Superior temporal gyrus (tissue), 1 donor: ENCODE data around the gene MTR.

Source experiments
- DNase-seq: peaks from one replicate; pipeline ENCODE4 v3.0.0-alpha.2; 2016; ENCODE audit errors: extremely low spot score

Gene MTR

DNA sequence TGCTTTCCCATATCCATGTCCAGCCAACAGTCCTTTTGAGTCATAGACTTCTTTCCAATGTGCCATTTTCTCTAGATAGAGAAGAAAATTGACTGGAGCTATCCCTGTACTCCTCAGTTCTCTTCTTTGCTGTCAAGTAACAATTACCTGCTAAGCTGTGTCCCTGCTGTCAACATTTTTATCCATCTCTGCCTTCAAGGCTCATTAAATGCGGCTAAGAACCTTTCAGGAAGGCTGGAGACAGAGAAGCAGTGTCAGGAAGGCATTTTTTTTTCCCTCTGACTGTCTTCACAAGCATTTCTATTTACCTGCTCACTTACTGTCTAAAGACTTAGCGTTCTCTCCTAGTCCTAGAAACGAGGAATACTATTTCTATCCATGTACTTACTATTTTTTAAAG lies 69.1 kb downstream of the MTR start:
- DNase-seq, result no peak

DNA sequence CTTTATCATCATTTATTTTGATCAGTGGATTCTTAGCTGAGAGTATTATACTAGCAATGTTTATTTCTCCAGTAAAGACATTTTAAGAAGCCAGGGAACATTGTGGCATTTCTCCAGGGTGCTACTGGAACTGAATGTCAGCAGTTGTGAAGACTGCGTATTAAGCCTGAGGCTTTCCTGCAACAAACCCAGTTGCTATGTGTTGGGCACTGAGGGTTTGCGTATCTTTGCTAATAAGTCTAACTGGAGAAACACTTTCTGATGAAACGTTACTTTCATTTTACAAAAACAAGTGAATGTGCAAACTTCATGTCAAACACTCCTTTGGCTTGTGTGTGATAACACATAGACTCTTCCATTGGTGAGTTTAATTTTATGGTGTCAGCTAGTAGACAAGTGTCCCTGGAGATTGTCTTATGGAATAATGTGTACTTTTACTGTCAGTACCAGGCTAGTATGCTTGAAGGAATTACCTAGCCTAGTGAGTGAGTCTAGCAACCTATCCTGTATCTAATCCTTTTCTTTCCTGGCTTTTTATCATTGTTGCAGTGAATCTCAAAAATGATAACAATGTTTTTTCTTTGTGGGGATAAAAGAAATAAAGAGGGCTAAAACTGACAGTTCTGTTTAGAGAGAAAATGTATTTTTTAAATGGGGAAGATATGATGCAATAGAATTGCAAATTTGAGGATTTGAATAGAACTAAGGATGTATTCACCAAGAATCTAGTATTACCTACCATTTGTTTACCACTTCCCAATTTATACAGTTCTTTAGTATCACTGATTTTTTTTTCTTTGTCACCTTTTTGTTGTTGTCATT lies 70.1 kb downstream of the MTR start:
- no peak for DNase-seq

DNA sequence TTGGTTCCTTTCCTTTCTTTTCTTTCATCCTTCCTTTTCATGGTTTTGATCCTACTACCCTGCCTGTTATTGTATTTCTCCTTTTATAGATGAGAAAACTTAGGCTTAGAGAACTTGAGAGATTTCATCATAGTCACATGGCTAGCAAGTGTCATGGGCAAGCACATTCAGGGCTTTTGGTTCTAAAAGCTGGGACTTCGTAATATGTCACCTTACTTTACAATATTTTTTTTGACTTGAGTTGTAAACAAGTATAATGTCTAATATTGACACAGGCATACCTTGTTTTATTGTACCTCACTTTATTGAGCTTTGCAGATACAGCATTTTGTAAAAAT lies 70.7 kb downstream of the MTR start:
- no peak for DNase-seq

- DNase-seq, result no peak
These were observed 73.8 kb downstream of the MTR start for GRCh38 chr1:236868625-236869467.

DNA sequence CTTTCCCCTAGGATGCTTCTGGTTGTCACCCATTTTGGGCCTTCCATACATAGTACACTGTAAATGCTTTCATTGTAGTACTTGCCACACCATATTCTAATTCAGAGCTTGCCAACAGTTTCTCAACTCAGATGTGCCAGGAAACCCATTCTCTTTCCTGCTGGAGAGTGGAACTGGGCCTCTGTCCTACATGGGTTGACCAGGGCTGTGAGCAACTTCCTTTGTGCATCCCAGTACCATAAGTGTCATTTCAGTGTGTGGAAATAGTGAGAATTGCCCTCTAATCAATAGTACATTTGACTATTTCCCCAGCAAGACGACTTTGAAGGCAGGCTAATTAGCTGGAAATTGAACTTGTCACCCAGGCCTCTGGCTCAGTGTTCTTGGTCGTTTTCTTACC lies 74.8 kb downstream of the MTR start:
- no peak for DNase-seq

DNA sequence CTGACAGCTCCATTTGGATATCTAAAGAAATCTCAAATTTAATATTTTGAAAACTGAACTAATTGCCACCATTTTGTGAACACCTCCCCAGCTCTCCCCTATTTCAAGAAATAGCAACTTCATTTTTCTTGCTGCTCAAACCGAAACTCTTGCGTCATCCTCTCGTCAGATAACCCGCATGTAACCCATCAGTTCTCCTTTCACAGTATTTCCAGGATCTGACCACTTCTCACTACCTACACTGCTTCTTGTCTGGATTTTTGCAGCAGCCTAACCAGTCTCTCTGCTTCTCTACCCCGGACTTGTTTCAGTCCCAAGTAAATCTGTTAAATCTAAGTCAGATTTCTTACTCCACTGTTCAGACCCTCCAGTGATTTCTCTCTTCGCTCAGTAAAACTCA lies 75.6 kb downstream of the MTR start:
- DNase-seq, result no peak

DNA sequence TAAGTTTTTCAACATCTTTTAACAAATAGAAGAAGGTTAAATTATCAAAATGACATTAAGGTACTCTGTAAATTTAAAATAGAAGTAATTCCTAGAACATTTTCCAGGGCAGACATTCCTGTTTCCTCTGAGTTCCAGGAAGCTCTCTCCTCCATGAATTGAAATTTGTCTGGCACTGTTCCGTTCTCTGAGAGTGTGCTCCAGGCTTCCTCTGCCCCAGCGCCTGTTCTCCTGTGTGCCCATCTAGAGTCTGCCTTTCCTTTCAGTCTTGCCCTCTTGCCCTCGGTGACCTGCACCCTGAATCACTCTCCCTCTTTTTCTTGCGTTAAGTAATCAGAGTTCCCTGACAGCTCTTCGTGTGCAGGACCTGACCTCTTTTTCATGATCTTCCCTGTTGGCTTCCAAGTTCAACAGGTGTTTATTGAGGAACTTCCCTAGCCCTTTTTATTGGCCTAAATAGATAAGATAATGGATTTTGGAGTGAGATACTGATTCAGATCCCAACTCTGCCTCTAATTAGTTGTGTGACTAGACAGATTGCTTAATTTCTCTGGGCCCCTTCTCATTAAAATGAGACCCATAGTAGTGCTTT lies 77.1 kb downstream of the MTR start:
- no peak for DNase-seq

- DNase-seq, result no peak
These were observed 80.9 kb downstream of the MTR start for GRCh38 chr1:236875975-236876374.

GRCh38 chr1:236877661-236878060 lies 82.6 kb downstream of the MTR start:
- no peak for DNase-seq

GRCh38 chr1:236880209-236880608 lies 85.1 kb downstream of the MTR start:
- DNase-seq, result no peak

GRCh38 chr1:236882678-236883077 lies 87.6 kb downstream of the MTR start:
- DNase-seq, result no peak

DNA sequence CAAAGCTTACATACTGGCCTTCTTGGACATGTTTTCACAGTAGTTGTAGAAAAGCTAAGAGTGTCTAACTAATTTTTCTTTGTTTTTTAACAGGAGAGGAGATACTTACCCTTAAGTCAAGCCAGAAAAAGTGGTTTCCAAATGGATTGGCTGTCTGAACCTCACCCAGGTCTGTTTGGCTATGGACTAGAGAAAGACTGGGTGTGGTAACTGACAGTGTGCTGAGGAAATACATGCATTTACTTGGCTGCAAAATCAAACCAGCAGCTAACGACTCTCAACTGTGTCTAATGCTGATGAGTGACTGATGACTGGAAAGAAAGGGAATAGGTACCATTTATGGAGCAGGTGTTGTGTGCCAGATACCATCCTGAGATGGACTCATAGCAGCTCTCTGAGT lies 91.1 kb downstream of the MTR start:
- no peak for DNase-seq

GRCh38 chr1:236887081-236887480 lies 92.0 kb downstream of the MTR start:
- DNase-seq, result no peak

GRCh38 chr1:236888126-236888525 lies 93.0 kb downstream of the MTR start:
- no peak for DNase-seq

DNA sequence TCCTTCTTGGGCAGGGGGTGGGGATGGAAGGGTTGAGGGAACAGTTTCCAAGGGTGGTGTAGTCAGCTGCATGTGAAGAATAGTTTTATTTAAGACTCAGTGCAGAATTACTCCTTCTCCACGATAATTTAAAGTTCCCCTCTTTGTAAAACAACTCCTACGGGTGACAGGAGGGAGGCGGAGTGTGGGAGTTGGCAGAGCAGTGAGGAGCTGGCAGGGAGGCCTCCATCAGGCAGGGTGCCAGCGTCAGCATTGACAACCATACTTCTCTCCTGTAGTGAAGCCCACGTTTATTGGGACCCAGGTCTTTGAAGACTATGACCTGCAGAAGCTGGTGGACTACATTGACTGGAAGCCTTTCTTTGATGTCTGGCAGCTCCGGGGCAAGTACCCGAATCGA lies 93.8 kb downstream of the MTR start:
- DNase-seq, result no peak

DNA sequence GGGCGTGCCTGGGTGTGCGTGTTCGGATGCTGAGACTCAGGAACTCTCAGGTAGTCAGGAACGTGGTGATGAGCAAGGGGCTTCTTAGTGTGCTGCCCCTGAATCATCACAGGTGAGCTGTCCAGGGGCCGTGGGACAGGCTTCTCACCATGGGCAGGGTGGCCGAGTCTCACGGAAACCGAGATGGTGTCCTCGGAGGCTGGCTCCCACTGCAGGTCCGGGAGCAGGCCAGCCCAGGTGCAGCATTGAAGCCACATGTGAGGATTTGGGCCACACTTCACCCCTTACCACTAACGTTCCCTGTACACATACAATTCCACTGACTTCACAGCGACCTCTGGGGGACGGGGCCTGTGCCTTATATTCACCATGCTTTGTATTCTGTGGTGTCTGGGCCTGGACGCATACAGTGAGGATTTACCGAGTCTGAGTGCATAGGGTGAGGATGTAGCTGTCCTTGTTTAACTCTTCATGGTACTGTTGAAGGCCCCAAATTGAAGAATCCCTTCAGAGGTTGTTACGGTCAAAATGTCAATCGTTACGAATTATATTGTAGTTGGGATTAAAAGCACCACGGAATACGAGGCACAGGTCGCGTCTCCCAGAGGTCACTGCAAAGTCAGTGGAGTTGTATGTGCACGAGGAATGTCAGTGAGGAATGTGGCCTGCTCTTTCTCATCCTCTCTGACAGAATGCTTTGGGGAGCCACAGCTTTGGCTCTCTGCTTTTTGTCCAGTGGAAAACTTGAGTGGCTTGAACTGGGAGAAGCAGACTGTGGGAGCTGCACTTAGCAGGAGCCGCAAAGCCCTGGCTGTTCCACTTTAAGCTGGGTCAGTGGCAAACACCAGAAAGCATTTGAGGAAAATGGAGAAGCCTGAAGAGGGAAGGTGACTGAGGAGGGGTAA lies 95.3 kb downstream of the MTR start:
- no peak for DNase-seq

DNA sequence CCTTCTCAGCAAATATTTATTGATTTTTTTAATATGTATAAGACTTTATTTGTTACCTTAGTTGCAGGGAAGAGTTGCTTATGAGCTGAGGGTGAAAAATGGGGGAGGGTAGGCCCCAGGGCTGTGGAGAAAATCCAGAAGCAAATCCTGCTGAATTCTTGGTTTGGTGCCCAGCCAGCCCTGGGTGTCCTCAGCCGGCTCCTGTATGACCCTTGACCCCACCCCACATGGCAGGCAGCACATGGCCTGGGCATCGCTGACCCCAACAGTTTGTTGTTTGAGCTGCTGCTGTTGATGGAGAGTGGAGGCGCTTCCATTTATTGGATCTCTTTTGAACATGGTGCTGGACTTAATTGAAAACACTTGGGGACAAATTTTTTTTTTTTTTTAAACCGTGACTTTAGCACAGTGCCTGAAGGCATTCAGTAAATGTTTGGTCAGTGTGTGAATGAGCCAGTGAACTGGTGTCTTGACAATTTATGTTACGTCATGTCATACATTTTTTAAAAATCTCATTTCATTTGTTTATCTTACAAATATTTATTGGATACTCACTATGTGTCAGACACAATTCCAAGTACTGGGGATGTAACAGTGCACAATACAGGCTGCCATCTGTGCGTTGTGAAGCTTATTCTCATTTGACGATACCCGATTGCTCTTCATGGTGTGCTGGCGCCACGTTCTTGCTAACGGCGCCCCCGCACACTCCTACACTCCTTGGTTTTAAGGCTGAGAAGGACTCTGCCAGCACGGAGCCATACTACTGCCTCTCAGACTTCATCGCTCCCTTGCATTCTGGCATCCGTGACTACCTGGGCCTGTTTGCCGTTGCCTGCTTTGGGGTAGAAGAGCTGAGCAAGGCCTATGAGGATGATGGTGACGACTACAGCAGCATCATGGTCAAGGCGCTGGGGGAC lies 98.8 kb downstream of the MTR start:
- DNase-seq, result peak; percentile 45

DNA sequence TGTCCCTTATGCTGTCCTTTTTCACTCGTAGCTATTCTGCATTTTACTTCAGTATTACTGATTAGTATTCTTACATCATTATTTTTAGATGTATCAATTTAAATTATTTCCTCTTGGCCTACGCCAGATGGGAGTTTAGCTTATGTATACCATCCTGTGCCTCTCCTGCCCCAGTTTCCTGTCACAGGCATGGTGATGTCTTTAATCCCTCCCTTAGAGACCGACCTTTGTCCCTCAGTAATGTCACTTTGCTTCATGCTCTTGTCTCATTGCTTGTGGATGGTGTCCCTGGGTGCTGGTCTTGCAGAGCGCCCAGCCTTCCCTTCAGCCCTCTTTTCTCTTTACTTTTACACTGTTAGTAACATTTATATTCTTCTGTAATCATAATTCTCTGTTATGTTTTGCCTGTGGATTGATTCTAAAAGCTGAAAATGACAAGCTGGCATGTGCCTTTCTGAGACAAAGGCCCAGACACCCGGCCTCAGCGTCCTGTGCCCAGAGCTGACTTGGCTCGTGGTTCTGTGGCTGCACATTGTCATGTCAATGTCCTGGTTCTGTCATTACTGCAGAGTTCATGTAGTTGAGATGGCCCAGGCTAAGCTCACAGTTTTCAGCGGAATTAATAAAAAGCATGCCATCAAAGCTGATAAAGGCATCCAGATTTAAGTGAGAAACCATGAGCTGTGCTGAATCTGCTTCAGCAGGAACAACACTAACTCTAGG lies 100.7 kb downstream of the MTR start:
- DNase-seq, result no peak

GRCh38 chr1:236896716-236897115 lies 101.6 kb downstream of the MTR start:
- no peak for DNase-seq
